SK-N-SH treated with all-trans-retinoic acid at 6 μM for 48 hours (cell line): Measurements from ENCODE around the gene RBL1.

ENCODE experiments used
- ATAC-seq: fragments of 200-7000 bp; cut with Tn5 transposase; 3 replicates; pipeline ENCODE4 v1.9.1; 2020; ENCODE audit warnings: mild to moderate bottlenecking, moderate library complexity
- ARNTL ChIP-seq: fragments of 450-650 bp; formaldehyde crosslinking; IDR thresholded peaks from 2 replicates; pipeline ENCODE4 v1.5.0; 2020; ENCODE audit warnings: low read depth, mild to moderate bottlenecking, moderate library complexity, borderline replicate concordance
- BACH2 ChIP-seq: fragments of 250-450 bp; sonication (Bioruptor Pico); IDR thresholded peaks from 2 replicates; pipeline ENCODE4 v1.9.0; 2021; ENCODE audit warnings: mild to moderate bottlenecking, borderline replicate concordance
- CSDC2 ChIP-seq: fragments of 250-450 bp; sonication (Bioruptor Pico); IDR thresholded peaks from 2 replicates; pipeline ENCODE4 v1.5.0; 2020; ENCODE audit warnings: mild to moderate bottlenecking, moderate library complexity
- ESRRG ChIP-seq: fragments of 250-450 bp; sonication (Bioruptor Pico); IDR thresholded peaks from 2 replicates; pipeline ENCODE4 v1.6.1; 2021; ENCODE audit warnings: mild to moderate bottlenecking
- GLIS3 ChIP-seq: fragments of 250-450 bp; sonication (Bioruptor Pico); IDR thresholded peaks from 2 replicates; pipeline ENCODE4 v1.5.0; 2020; ENCODE audit warnings: mild to moderate bottlenecking, moderate library complexity
- ISL1 ChIP-seq: fragments of 250-450 bp; sonication (Bioruptor Pico); IDR thresholded peaks from 2 replicates; pipeline ENCODE4 v2.1.2; 2022; ENCODE audit warnings: mild to moderate bottlenecking, moderate library complexity
- OSR1 ChIP-seq: fragments of 250-450 bp; sonication (Bioruptor Pico); IDR thresholded peaks from 2 replicates; pipeline ENCODE4 v1.8.0; 2022; ENCODE audit warnings: moderate library complexity, mild to moderate bottlenecking, inconsistent platforms
- PPARA ChIP-seq: fragments of 250-450 bp; sonication (Bioruptor Pico); IDR thresholded peaks from 2 replicates; pipeline ENCODE4 v1.5.0; 2020; ENCODE audit warnings: mild to moderate bottlenecking, borderline replicate concordance
- RARB ChIP-seq: fragments of 250-450 bp; sonication (Bioruptor Pico); IDR thresholded peaks from 2 replicates; pipeline ENCODE4 v1.8.0; 2021; ENCODE audit warnings: mild to moderate bottlenecking, moderate library complexity
- SNAI2 ChIP-seq: fragments of 250-450 bp; sonication (Bioruptor Pico); IDR thresholded peaks from 2 replicates; pipeline ENCODE4 v1.5.0; 2020; ENCODE audit warnings: mild to moderate bottlenecking, moderate library complexity
- TCF4 ChIP-seq: fragments of 250-450 bp; sonication (Bioruptor Pico); IDR thresholded peaks from 2 replicates; pipeline ENCODE4 v1.8.0; 2021; ENCODE audit warnings: mild to moderate bottlenecking, moderate library complexity, borderline replicate concordance
- TOX ChIP-seq: fragments of 250-450 bp; sonication (Bioruptor Pico); IDR thresholded peaks from 2 replicates; pipeline ENCODE4 v1.8.0; 2021; ENCODE audit warnings: mild to moderate bottlenecking, moderate library complexity, borderline replicate concordance
- ZC3H10 ChIP-seq: fragments of 250-450 bp; sonication (Bioruptor Pico); IDR thresholded peaks from 2 replicates; pipeline ENCODE4 v1.5.1; 2021; ENCODE audit warnings: mild to moderate bottlenecking, moderate library complexity
- ZFP3 ChIP-seq: fragments of 250-450 bp; sonication (Bioruptor Pico); IDR thresholded peaks from 2 replicates; pipeline ENCODE4 v1.5.0; 2020; ENCODE audit warnings: mild to moderate bottlenecking, moderate library complexity
- ZFP30 ChIP-seq: fragments of 450-650 bp; formaldehyde crosslinking; IDR thresholded peaks from 2 replicates; pipeline ENCODE4 v1.5.0; 2022; ENCODE audit warnings: mild to moderate bottlenecking, moderate library complexity
- ZNF565 ChIP-seq: fragments of 450-650 bp; formaldehyde crosslinking; conservative IDR thresholded peaks from 2 replicates; pipeline ENCODE4 v1.5.0; 2020; ENCODE audit warnings: low read depth, mild to moderate bottlenecking, moderate library complexity
- ZNF70 ChIP-seq: fragments of 450-650 bp; formaldehyde crosslinking; IDR thresholded peaks from 2 replicates; pipeline ENCODE4 v1.5.0; 2020; ENCODE audit warnings: mild to moderate bottlenecking, moderate library complexity
- ZNF8 ChIP-seq: fragments of 450-650 bp; formaldehyde crosslinking; IDR thresholded peaks from 2 replicates; pipeline ENCODE4 v1.5.0; 2020; ENCODE audit warnings: mild to moderate bottlenecking, moderate library complexity
- TF ChIP-seq, protein P1 (sequence below): fragments of 250-450 bp; sonication (Bioruptor Pico); IDR thresholded peaks from 2 replicates; pipeline ENCODE4 v1.5.1; 2020; ENCODE audit warnings: low read depth, mild to moderate bottlenecking, moderate library complexity
- TF ChIP-seq, protein P2 (sequence below): fragments of 250-450 bp; sonication (Bioruptor Pico); IDR thresholded peaks from 2 replicates; pipeline ENCODE4 v1.8.0; 2021; ENCODE audit warnings: low read depth, mild to moderate bottlenecking, moderate library complexity, borderline replicate concordance
- TF ChIP-seq, protein P3 (sequence below): fragments of 250-450 bp; sonication (Bioruptor Pico); IDR thresholded peaks from 2 replicates; pipeline ENCODE4 v1.5.1; 2021; ENCODE audit warnings: mild to moderate bottlenecking, moderate library complexity
- TF ChIP-seq, protein P4 (sequence below): fragments of 250-450 bp; sonication (Bioruptor Pico); IDR thresholded peaks from 2 replicates; pipeline ENCODE4 v1.8.0; 2020; ENCODE audit warnings: mild to moderate bottlenecking, moderate library complexity, borderline replicate concordance
- TF ChIP-seq, protein P5 (sequence below): fragments of 250-450 bp; sonication (Bioruptor Pico); IDR thresholded peaks from 2 replicates; pipeline ENCODE4 v1.5.0; 2020; ENCODE audit warnings: mild to moderate bottlenecking, moderate library complexity

The RBL1 gene

DNA sequence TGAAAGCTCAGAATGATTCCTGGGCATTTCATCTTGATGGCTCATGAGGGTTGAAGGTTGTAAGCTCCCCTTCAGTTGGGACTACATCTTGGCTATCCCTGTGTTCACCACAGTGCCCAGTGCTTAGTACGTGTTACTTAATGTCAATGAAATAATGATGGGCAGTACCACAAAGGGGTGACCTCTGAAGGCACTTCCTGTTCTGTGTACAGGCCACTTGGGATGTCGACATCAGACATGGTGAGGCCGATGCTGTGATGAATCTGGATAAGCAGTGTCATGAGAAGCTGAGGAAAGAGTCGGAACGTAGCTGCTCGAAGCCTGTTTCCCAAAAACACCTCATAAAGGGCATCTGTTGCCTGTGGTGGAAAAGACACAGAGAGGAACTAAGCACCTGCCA lies 27.6 kb upstream of the RBL1 start:
- TF ChIP-seq PPARA (CRISPR knock-in tag) (no peak), ZFP3 (CRISPR knock-in tag) (no peak), SNAI2 (CRISPR knock-in tag) (no peak), BACH2 (no peak), ZNF565 (CRISPR knock-in tag) (no peak), ZNF70 (no peak), ISL1 (CRISPR knock-in tag) (no peak), ARNTL (CRISPR knock-in tag) (no peak), RARB (no peak), GLIS3 (CRISPR knock-in tag) (no peak), CSDC2 (CRISPR knock-in tag) (no peak), ESRRG (no peak)
- TF ChIP-seq, protein P1, sequence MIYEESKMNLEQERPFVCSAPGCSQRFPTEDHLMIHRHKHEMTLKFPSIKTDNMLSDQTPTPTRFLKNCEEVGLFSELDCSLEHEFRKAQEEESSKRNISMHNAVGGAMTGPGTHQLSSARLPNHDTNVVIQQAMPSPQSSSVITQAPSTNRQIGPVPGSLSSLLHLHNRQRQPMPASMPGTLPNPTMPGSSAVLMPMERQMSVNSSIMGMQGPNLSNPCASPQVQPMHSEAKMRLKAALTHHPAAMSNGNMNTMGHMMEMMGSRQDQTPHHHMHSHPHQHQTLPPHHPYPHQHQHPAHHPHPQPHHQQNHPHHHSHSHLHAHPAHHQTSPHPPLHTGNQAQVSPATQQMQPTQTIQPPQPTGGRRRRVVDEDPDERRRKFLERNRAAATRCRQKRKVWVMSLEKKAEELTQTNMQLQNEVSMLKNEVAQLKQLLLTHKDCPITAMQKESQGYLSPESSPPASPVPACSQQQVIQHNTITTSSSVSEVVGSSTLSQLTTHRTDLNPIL (CRISPR knock-in tag): no peak
- TF ChIP-seq, protein P2, sequence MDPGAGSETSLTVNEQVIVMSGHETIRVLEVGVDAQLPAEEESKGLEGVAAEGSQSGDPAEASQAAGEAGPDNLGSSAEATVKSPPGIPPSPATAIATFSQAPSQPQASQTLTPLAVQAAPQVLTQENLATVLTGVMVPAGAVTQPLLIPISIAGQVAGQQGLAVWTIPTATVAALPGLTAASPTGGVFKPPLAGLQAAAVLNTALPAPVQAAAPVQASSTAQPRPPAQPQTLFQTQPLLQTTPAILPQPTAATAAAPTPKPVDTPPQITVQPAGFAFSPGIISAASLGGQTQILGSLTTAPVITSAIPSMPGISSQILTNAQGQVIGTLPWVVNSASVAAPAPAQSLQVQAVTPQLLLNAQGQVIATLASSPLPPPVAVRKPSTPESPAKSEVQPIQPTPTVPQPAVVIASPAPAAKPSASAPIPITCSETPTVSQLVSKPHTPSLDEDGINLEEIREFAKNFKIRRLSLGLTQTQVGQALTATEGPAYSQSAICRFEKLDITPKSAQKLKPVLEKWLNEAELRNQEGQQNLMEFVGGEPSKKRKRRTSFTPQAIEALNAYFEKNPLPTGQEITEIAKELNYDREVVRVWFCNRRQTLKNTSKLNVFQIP (CRISPR knock-in tag): no peak
- TF ChIP-seq, protein P3, sequence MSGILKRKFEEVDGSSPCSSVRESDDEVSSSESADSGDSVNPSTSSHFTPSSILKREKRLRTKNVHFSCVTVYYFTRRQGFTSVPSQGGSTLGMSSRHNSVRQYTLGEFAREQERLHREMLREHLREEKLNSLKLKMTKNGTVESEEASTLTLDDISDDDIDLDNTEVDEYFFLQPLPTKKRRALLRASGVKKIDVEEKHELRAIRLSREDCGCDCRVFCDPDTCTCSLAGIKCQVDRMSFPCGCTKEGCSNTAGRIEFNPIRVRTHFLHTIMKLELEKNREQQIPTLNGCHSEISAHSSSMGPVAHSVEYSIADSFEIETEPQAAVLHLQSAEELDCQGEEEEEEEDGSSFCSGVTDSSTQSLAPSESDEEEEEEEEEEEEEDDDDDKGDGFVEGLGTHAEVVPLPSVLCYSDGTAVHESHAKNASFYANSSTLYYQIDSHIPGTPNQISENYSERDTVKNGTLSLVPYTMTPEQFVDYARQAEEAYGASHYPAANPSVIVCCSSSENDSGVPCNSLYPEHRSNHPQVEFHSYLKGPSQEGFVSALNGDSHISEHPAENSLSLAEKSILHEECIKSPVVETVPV: no peak
- TF ChIP-seq, protein P4, sequence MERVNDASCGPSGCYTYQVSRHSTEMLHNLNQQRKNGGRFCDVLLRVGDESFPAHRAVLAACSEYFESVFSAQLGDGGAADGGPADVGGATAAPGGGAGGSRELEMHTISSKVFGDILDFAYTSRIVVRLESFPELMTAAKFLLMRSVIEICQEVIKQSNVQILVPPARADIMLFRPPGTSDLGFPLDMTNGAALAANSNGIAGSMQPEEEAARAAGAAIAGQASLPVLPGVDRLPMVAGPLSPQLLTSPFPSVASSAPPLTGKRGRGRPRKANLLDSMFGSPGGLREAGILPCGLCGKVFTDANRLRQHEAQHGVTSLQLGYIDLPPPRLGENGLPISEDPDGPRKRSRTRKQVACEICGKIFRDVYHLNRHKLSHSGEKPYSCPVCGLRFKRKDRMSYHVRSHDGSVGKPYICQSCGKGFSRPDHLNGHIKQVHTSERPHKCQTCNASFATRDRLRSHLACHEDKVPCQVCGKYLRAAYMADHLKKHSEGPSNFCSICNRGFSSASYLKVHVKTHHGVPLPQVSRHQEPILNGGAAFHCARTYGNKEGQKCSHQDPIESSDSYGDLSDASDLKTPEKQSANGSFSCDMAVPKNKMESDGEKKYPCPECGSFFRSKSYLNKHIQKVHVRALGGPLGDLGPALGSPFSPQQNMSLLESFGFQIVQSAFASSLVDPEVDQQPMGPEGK (CRISPR knock-in tag): no peak
- no peak for ATAC-seq

DNA sequence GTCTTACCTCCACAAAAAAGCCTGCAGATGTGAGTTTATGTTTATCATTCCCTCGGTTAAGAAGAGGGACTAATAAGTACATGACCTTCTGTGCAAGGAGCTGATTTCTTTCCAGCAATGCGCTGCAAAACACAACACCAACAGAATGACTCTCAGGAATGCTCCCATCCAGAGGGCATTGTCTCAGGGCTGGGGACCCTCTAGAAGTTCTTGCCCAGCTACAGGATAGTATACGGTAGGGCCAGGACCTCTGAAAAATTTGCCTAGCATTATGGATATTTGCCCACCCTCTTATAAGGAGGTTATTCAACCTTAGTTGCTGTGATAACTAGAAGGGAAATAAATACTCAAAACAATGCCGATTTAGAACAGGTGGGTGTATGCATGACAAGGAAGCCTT lies 24.7 kb upstream of the RBL1 start:
- no peak for TF ChIP-seq ZNF8 (CRISPR knock-in tag)
- TF ChIP-seq ZNF565 (CRISPR knock-in tag): no peak
- TF ChIP-seq, protein P5, sequence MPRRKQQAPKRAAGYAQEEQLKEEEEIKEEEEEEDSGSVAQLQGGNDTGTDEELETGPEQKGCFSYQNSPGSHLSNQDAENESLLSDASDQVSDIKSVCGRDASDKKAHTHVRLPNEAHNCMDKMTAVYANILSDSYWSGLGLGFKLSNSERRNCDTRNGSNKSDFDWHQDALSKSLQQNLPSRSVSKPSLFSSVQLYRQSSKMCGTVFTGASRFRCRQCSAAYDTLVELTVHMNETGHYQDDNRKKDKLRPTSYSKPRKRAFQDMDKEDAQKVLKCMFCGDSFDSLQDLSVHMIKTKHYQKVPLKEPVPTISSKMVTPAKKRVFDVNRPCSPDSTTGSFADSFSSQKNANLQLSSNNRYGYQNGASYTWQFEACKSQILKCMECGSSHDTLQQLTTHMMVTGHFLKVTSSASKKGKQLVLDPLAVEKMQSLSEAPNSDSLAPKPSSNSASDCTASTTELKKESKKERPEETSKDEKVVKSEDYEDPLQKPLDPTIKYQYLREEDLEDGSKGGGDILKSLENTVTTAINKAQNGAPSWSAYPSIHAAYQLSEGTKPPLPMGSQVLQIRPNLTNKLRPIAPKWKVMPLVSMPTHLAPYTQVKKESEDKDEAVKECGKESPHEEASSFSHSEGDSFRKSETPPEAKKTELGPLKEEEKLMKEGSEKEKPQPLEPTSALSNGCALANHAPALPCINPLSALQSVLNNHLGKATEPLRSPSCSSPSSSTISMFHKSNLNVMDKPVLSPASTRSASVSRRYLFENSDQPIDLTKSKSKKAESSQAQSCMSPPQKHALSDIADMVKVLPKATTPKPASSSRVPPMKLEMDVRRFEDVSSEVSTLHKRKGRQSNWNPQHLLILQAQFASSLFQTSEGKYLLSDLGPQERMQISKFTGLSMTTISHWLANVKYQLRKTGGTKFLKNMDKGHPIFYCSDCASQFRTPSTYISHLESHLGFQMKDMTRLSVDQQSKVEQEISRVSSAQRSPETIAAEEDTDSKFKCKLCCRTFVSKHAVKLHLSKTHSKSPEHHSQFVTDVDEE (CRISPR knock-in tag): no peak
- TF ChIP-seq ZFP3 (CRISPR knock-in tag): no peak
- TF ChIP-seq, protein P2 (CRISPR knock-in tag): no peak
- no peak for TF ChIP-seq RARB
- no peak for TF ChIP-seq ARNTL (CRISPR knock-in tag)
- TF ChIP-seq TCF4: no peak
- TF ChIP-seq PPARA (CRISPR knock-in tag): no peak
- no peak for TF ChIP-seq ZC3H10 (CRISPR knock-in tag)
- TF ChIP-seq, protein P3: no peak
- TF ChIP-seq OSR1 (CRISPR knock-in tag): no peak
- TF ChIP-seq ZNF70: no peak
- TF ChIP-seq ZFP30 (CRISPR knock-in tag): no peak
- TF ChIP-seq SNAI2 (CRISPR knock-in tag): no peak
- no peak for TF ChIP-seq GLIS3 (CRISPR knock-in tag)
- TF ChIP-seq ISL1 (CRISPR knock-in tag): no peak
- TF ChIP-seq CSDC2 (CRISPR knock-in tag): no peak
- no peak for TF ChIP-seq TOX
- no peak for TF ChIP-seq BACH2

More for the DNA sequence above, 24.7 kb upstream of the RBL1 start:
- ATAC-seq: no peak
